Measurements from ENCODE around the gene BRSK1. TPM values are rescaled to one million over a fixed set of nuclear protein-coding genes. Genes with fewer than 3 reads are reported as not detected.
A peak's percentile ranks its signal among the peaks of the same experiment; 100 is the strongest.

Gene BRSK1
- total and polyA plus RNA-seq, 5 donors from 2014 or later = 1.5 TPM; not detected in 4

DNA sequence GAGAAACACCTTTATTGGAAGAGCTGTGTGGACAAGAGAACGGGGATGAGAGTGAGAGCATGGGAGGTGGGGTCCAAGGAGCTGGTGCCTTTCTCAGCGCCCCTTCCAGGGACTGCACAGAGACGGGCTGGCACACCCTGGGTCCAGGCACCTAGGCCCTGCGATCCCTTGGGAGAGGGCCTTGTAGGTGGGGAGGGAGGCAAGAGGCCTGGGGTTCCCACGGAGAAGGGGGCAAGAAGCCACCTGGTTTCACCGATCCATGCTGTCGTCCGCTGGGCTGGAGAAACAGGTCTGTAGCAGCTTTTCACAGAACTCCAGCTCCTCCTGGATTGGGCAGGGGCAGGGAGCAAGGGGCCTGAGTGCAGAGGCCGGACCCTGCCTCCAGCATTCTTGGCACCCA lies 21.4 kb upstream of the BRSK1 start:
- no peak overlapping the region for H3K4me3 ChIP-seq (ENCODE audit: low read depth, low read length)
- no peak overlapping the region for H3K27ac ChIP-seq (ENCODE audit: insufficient read depth, low read length, poor library complexity, severe bottlenecking)
- Mint-ChIP-seq H3K4me3 (no peak overlapping the region), H3K27ac (peak overlapping the region in 1 of 3 donors; percentile 79), H3K27me3 (peaks cover 4% of the 10 kb centered on the region), H3K9me3 (peaks cover 0 to 7% (median 1%) of the 10 kb centered on the region in 7 donors), H3K4me1 (peaks cover 4 to 22% (median 10%) of the 10 kb centered on the region in 4 donors), H3K36me3 (peaks cover 9% of the 10 kb centered on the region)
- no peaks in the 10 kb centered on the region for H3K27me3 ChIP-seq (ENCODE audit: control insufficient read depth, insufficient read depth, low read length)
- peaks cover 15% of the 10 kb centered on the region for H3K4me1 ChIP-seq (ENCODE audit: control insufficient read depth, insufficient read depth, low read length, poor library complexity, severe bottlenecking)
- no peak for ATAC-seq (ENCODE audit: low read depth in 2 of 2)
- DNase-seq = no peak
- no peaks in the 10 kb centered on the region for H3K36me3 ChIP-seq (ENCODE audit: control insufficient read depth, insufficient read depth, low read length)
- H3K9me3 ChIP-seq (ENCODE audit: control insufficient read depth in 2 of 2, low read length in 2 of 2) = no peaks in the 10 kb centered on the region

DNA sequence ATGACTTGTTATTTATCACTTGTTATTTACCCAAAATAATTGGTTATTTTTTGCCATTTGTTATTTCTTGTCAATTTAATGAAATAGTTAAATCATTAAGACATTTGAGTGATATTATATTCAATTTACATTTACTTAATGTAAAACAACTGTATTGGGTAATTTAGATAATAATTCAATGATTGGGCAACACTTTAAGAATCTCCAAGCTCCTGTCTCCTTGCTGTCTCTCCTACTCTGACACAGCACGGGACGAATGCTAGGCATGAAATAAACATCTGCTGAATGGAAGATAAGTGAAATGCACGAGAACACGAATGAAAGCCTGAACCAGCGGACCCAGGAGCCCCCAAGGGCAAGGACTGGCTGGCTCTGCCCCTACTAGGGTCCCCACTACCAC lies 19.3 kb upstream of the BRSK1 start:
- no peak overlapping the region for H3K4me3 Mint-ChIP-seq
- no peaks in the 10 kb centered on the region for H3K36me3 ChIP-seq (ENCODE audit: control insufficient read depth, insufficient read depth, low read length)
- no peak overlapping the region for H3K27ac Mint-ChIP-seq
- no peak for DNase-seq
- H3K9me3 ChIP-seq (ENCODE audit: control insufficient read depth in 2 of 2, low read length in 2 of 2) = no peaks in the 10 kb centered on the region
- peaks cover 0 to 7% (median 1%) of the 10 kb centered on the region in 7 donors for H3K9me3 Mint-ChIP-seq
- peaks cover 17% of the 10 kb centered on the region for H3K36me3 Mint-ChIP-seq
- peaks cover 3 to 12% (median 7%) of the 10 kb centered on the region in 4 donors for H3K4me1 Mint-ChIP-seq
- H3K4me1 ChIP-seq (ENCODE audit: control insufficient read depth, insufficient read depth, low read length, poor library complexity, severe bottlenecking) = peaks cover 5% of the 10 kb centered on the region
- H3K27me3 Mint-ChIP-seq = no peaks in the 10 kb centered on the region
- no peaks in the 10 kb centered on the region for H3K27me3 ChIP-seq (ENCODE audit: control insufficient read depth, insufficient read depth, low read length)
- no peak overlapping the region for H3K4me3 ChIP-seq (ENCODE audit: low read depth, low read length)
- H3K27ac ChIP-seq (ENCODE audit: insufficient read depth, low read length, poor library complexity, severe bottlenecking) = no peak overlapping the region
- ATAC-seq (ENCODE audit: low read depth in 2 of 2) = no peak

DNA sequence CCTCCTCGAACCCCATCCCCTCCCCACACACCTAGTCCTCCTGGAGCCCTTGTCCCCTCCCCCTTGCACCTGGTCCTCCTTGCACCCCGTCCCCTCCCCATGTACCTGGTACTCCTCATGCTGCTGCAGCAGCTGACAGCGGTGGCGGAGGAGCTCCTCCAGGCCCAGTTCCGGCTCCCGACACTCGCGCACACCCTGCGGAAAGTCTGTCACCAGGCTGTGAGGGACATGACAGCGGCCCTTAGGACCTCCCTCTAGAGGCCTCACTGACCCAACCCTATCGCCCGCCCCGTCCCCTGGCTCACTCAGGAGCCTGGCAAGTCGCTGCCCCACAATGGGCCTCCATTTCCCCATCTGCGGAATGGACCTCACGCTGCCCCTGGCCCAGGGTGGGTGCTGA lies 18.6 kb upstream of the BRSK1 start:
- Histone ChIP-seq H3K4me3 (ENCODE audit: low read depth, low read length) (no peak overlapping the region), H3K36me3 (ENCODE audit: control insufficient read depth, insufficient read depth, low read length) (no peaks in the 10 kb centered on the region), H3K9me3 (ENCODE audit: control insufficient read depth in 2 of 2, low read length in 2 of 2) (no peaks in the 10 kb centered on the region), H3K27ac (ENCODE audit: insufficient read depth, low read length, poor library complexity, severe bottlenecking) (no peak overlapping the region), H3K27me3 (ENCODE audit: control insufficient read depth, insufficient read depth, low read length) (no peaks in the 10 kb centered on the region), H3K4me1 (ENCODE audit: control insufficient read depth, insufficient read depth, low read length, poor library complexity, severe bottlenecking) (no peaks in the 10 kb centered on the region)
- peaks cover 0 to 7% (median 1%) of the 10 kb centered on the region in 7 donors for H3K9me3 Mint-ChIP-seq
- ATAC-seq (ENCODE audit: low read depth in 2 of 2) = no peak
- H3K36me3 Mint-ChIP-seq = peaks cover 21% of the 10 kb centered on the region
- no peak overlapping the region for H3K27ac Mint-ChIP-seq
- H3K4me1 Mint-ChIP-seq = peaks cover 0 to 9% (median 6%) of the 10 kb centered on the region in 4 donors
- no peak for DNase-seq
- no peaks in the 10 kb centered on the region for H3K27me3 Mint-ChIP-seq
- H3K4me3 Mint-ChIP-seq = no peak overlapping the region

DNA sequence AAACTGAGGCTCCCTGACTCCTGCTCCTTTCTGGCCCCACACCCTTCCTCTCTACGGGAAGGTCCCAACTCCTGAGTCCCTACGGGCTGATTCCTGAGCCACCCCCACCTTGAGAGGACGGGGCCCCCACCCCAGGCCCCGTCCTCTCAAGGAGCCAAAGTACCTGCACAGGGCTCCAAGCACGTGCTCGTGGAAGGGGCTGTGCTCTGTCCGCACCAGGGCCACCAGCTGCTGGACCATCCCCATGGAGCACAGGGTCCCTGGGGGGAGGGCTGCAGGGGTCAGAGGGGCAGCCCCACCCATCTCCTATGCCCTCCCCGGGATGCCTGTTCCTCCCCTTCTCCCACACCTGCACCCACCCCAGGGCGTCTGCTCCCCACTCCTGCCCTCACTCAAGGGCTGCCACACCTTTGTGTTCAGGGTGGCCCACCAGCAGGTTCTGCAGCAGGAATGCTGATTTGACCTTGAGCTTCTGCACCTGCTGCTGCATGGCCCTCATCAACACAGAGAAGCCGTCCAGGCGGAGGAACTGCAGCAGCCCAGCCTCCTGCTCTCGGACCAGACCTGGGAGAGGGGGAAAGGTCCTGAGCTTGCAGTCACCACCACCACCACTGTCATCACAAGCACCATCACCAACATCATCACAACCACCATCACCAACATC lies 17.9 kb upstream of the BRSK1 start:
- Histone ChIP-seq H3K27ac (ENCODE audit: insufficient read depth, low read length, poor library complexity, severe bottlenecking) (no peak overlapping the region), H3K9me3 (ENCODE audit: control insufficient read depth in 2 of 2, low read length in 2 of 2) (no peaks in the 10 kb centered on the region), H3K4me1 (ENCODE audit: control insufficient read depth, insufficient read depth, low read length, poor library complexity, severe bottlenecking) (no peaks in the 10 kb centered on the region), H3K27me3 (ENCODE audit: control insufficient read depth, insufficient read depth, low read length) (no peaks in the 10 kb centered on the region), H3K4me3 (ENCODE audit: low read depth, low read length) (no peak overlapping the region), H3K36me3 (ENCODE audit: control insufficient read depth, insufficient read depth, low read length) (peaks cover 4% of the 10 kb centered on the region)
- ATAC-seq (ENCODE audit: low read depth in 2 of 2) = no peak
- peaks cover 0 to 9% (median 5%) of the 10 kb centered on the region in 4 donors for H3K4me1 Mint-ChIP-seq
- H3K4me3 Mint-ChIP-seq = no peak overlapping the region
- no peak overlapping the region for H3K27ac Mint-ChIP-seq
- H3K36me3 Mint-ChIP-seq = peaks cover 26% of the 10 kb centered on the region
- peaks cover 0 to 7% (median 1%) of the 10 kb centered on the region in 7 donors for H3K9me3 Mint-ChIP-seq
- H3K27me3 Mint-ChIP-seq = no peaks in the 10 kb centered on the region
- DNase-seq = no peak

DNA sequence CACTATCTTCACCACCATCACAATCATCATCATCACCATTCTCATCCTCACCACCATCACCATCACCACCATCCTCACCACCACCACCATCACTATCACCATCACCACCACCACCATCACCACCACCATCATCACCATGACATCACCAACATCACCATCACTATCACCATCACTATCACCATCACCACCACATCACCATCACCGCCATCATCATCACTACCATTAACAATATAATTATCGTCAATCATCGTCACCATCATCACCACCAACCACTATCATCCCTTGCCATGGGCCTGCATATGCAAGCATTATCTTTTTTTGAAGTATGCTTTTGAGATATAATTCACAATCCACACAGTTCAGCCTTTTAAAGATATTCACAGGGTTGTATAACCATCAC lies 17.4 kb upstream of the BRSK1 start:
- Mint-ChIP-seq H3K4me3 (no peak overlapping the region), H3K36me3 (peaks cover 29% of the 10 kb centered on the region), H3K9me3 (peaks cover 0 to 7% (median 1%) of the 10 kb centered on the region in 7 donors), H3K27me3 (no peaks in the 10 kb centered on the region), H3K4me1 (peaks cover 0 to 9% (median 5%) of the 10 kb centered on the region in 4 donors), H3K27ac (peak overlapping the region in 1 of 3 donors; percentile 1)
- Histone ChIP-seq H3K27ac (ENCODE audit: insufficient read depth, low read length, poor library complexity, severe bottlenecking) (no peak overlapping the region), H3K36me3 (ENCODE audit: control insufficient read depth, insufficient read depth, low read length) (peaks cover 4% of the 10 kb centered on the region), H3K4me3 (ENCODE audit: low read depth, low read length) (no peak overlapping the region), H3K4me1 (ENCODE audit: control insufficient read depth, insufficient read depth, low read length, poor library complexity, severe bottlenecking) (no peaks in the 10 kb centered on the region), H3K27me3 (ENCODE audit: control insufficient read depth, insufficient read depth, low read length) (no peaks in the 10 kb centered on the region), H3K9me3 (ENCODE audit: control insufficient read depth in 2 of 2, low read length in 2 of 2) (no peaks in the 10 kb centered on the region)
- DNase-seq = no peak
- no peak for ATAC-seq (ENCODE audit: low read depth in 2 of 2)

DNA sequence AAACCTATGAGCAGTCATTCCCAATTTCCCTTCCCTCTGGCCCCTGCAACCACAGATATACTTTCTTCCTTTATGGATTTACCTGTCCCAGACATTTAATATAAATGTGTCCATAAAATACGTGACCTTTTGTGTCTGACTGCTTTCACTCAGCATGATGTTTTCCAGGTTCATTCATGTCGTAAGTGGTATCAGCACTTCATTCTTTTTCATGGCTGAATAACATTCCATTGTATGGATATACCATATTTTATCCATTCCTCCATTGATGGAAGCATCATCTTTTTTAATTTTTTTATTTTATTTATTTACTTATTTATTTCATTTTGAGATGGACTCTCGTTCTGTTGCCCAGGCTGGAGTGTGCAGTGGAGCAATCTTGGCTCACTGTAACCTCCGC lies 17.0 kb upstream of the BRSK1 start:
- peaks cover 4% of the 10 kb centered on the region for H3K36me3 ChIP-seq (ENCODE audit: control insufficient read depth, insufficient read depth, low read length)
- peaks cover 0 to 9% (median 5%) of the 10 kb centered on the region in 4 donors for H3K4me1 Mint-ChIP-seq
- no peaks in the 10 kb centered on the region for H3K27me3 Mint-ChIP-seq
- peaks cover 0 to 7% (median 1%) of the 10 kb centered on the region in 7 donors for H3K9me3 Mint-ChIP-seq
- no peak overlapping the region for H3K27ac Mint-ChIP-seq
- no peak overlapping the region for H3K4me3 ChIP-seq (ENCODE audit: low read depth, low read length)
- no peaks in the 10 kb centered on the region for H3K9me3 ChIP-seq (ENCODE audit: control insufficient read depth in 2 of 2, low read length in 2 of 2)
- peaks cover 30% of the 10 kb centered on the region for H3K36me3 Mint-ChIP-seq
- H3K4me3 Mint-ChIP-seq = no peak overlapping the region
- H3K4me1 ChIP-seq (ENCODE audit: control insufficient read depth, insufficient read depth, low read length, poor library complexity, severe bottlenecking) = no peaks in the 10 kb centered on the region
- H3K27me3 ChIP-seq (ENCODE audit: control insufficient read depth, insufficient read depth, low read length) = no peaks in the 10 kb centered on the region
- DNase-seq (no peak), ATAC-seq (ENCODE audit: low read depth in 2 of 2) (no peak)
- H3K27ac ChIP-seq (ENCODE audit: insufficient read depth, low read length, poor library complexity, severe bottlenecking) = no peak overlapping the region

DNA sequence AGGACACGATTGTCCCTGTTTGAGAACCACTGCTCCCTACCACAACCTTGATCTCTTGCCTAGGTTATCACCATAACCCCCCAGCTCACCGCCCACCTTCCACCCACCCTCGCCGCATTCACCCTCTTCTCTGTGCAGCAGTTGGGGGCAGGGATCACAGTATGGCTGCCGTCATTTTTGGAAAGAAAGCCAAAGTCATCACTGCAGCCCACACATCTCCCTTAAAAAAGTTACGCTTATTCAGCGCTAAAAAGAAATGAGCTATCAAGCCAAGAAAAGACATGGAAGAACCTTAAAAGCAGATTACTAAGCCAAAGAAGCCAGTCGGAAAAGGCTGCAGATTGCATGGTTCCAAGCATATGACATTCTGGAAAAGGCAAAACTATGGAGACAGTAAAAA lies 14.5 kb upstream of the BRSK1 start:
- Histone ChIP-seq H3K9me3 (ENCODE audit: control insufficient read depth in 2 of 2, low read length in 2 of 2) (no peaks in the 10 kb centered on the region), H3K36me3 (ENCODE audit: control insufficient read depth, insufficient read depth, low read length) (peaks cover 19% of the 10 kb centered on the region), H3K4me1 (ENCODE audit: control insufficient read depth, insufficient read depth, low read length, poor library complexity, severe bottlenecking) (no peaks in the 10 kb centered on the region), H3K27me3 (ENCODE audit: control insufficient read depth, insufficient read depth, low read length) (no peaks in the 10 kb centered on the region), H3K4me3 (ENCODE audit: low read depth, low read length) (no peak overlapping the region), H3K27ac (ENCODE audit: insufficient read depth, low read length, poor library complexity, severe bottlenecking) (no peak overlapping the region)
- ATAC-seq (ENCODE audit: low read depth in 2 of 2) (no peak), DNase-seq (no peak)
- peaks cover 0 to 9% (median 5%) of the 10 kb centered on the region in 4 donors for H3K4me1 Mint-ChIP-seq
- H3K9me3 Mint-ChIP-seq = peaks cover 0 to 7% (median 1%) of the 10 kb centered on the region in 7 donors
- H3K27me3 Mint-ChIP-seq = no peaks in the 10 kb centered on the region
- H3K27ac Mint-ChIP-seq = no peak overlapping the region
- H3K36me3 Mint-ChIP-seq = peaks cover 40% of the 10 kb centered on the region
- H3K4me3 Mint-ChIP-seq = no peak overlapping the region
